Breast epithelium (tissue), 4 donors: ENCODE measurements around the gene TM9SF2. TPM values are rescaled to one million over a fixed set of nuclear protein-coding genes. Genes with fewer than 3 reads are reported as not detected.

Source experiments
- DNase-seq, 2 donors: peaks; one replicate each; pipeline ENCODE4 v3.0.0-alpha.2; 2019; ENCODE audit warnings: low spot score in 2 of 2
- H3K27ac ChIP-seq, 2 donors: fragments of 200-600 bp; sonication (generic) in 1 of 2; one replicate each; pipeline ENCODE4 v1.5.1; 2016 to 2019; ENCODE audit warnings: mild to moderate bottlenecking in 1 of 2
- H3K27me3 ChIP-seq, 2 donors: fragments of 200-600 bp; sonication (generic) in 1 of 2; one replicate each; pipeline versions ENCODE4 v1.5.1 to v1.6.0; 2017 to 2019; ENCODE audit warnings: control low read depth in 1 of 2, mild to moderate bottlenecking in 1 of 2
- H3K36me3 ChIP-seq: fragments of 200-600 bp; one replicate; pipeline ENCODE4 v1.5.1; 2019
- H3K4me1 ChIP-seq, 2 donors: fragments of 200-600 bp; sonication (generic); one replicate each; pipeline ENCODE4 v1.5.1; 2016 to 2019; ENCODE audit warnings: control low read depth in 1 of 2
- H3K4me3 ChIP-seq, 3 donors: fragments of 200-600 bp; sonication (generic); 1 replicate in 2 of 3; 2 replicates in 1 of 3; pipeline ENCODE4 v1.5.1; 2016 to 2019; ENCODE audit warnings: mild to moderate bottlenecking in 3 of 3, moderate library complexity in 2 of 3
- H3K9me3 ChIP-seq, 2 donors: fragments of 200-600 bp; sonication (generic) in 1 of 2; one replicate each; pipeline ENCODE4 v1.5.1; 2016 to 2019; ENCODE audit warnings: control low read depth in 1 of 2
- CTCF ChIP-seq, 3 donors: fragments of 450-650 bp; IDR thresholded peaks; one replicate each; pipeline ENCODE4 v1.5.1; 2016 to 2017; ENCODE audit warnings: antibody characterized with exemption in 3 of 3, mild to moderate bottlenecking in 3 of 3, moderate library complexity in 3 of 3
- POLR2A ChIP-seq: fragments of 450-650 bp; IDR thresholded peaks from one replicate; pipeline ENCODE4 v1.6.1; 2016; ENCODE audit warnings: antibody characterized with exemption, mild to moderate bottlenecking, moderate library complexity
- POLR2AphosphoS5 ChIP-seq, 3 donors: sonication (generic); formaldehyde crosslinking; IDR thresholded peaks; one replicate each; pipeline ENCODE4 v1.6.1; 2017; ENCODE audit warnings: antibody characterized with exemption in 3 of 3
- intact Hi-C: fragments of 100-400 bp; cut with DNase I; formaldehyde crosslinking; loops from one replicate; pipeline ENCODE4 v1.15.1; 2023; ENCODE audit warnings: low total_unique reads
- total RNA-seq, 3 donors: library from RNA; depleted of rRNA; stranded (reverse); fragments of >200 nt; gene quantifications; one replicate each; pipeline ENCODE4 v1.1.0, GENCODE V29; 2016

Gene TM9SF2
- total RNA-seq, 3 donors from 2014 or later, result 95.1 to 155 (median 107) TPM

GRCh38 chr13:99509479-99509878, 8.2 kb downstream of the TM9SF2 start:
- Histone ChIP-seq H3K36me3 (no peaks in the 10 kb centered on the region), H3K9me3 (peaks cover 6 to 7% of the 10 kb centered on the region in 2 donors), H3K4me3 (no peak overlapping the region), H3K27me3 (no peaks in the 10 kb centered on the region), H3K27ac (no peak overlapping the region), H3K4me1 (peaks cover 3 to 8% of the 10 kb centered on the region in 2 donors)
- intact Hi-C loops, result no loop called here
- no peak for DNase-seq
- TF ChIP-seq CTCF (IDR thresholded peaks at IDR 0.05), result no peak

- Histone ChIP-seq H3K4me1 (peaks cover 3 to 8% of the 10 kb centered on the region in 2 donors), H3K4me3 (no peak overlapping the region), H3K9me3 (no peaks in the 10 kb centered on the region), H3K36me3 (no peaks in the 10 kb centered on the region), H3K27me3 (no peaks in the 10 kb centered on the region), H3K27ac (no peak overlapping the region)
- no peak for TF ChIP-seq POLR2AphosphoS5 (IDR thresholded peaks at IDR 0.05)
- no peak for TF ChIP-seq POLR2A
- TF ChIP-seq CTCF (IDR thresholded peaks at IDR 0.05), result no peak
- intact Hi-C loops, result no loop called here
- no peak for DNase-seq
Observed at GRCh38 chr13:99514801-99515200, 13.5 kb downstream of the TM9SF2 start.

- Histone ChIP-seq H3K4me3 (no peak overlapping the region), H3K27ac (no peak overlapping the region), H3K27me3 (no peaks in the 10 kb centered on the region), H3K36me3 (no peaks in the 10 kb centered on the region), H3K9me3 (no peaks in the 10 kb centered on the region), H3K4me1 (peaks cover 3 to 8% of the 10 kb centered on the region in 2 donors)
- intact Hi-C loops, result no loop called here
- TF ChIP-seq CTCF (IDR thresholded peaks at IDR 0.05) (no peak), POLR2A (no peak), POLR2AphosphoS5 (IDR thresholded peaks at IDR 0.05) (no peak)
- no peak for DNase-seq
Observed at GRCh38 chr13:99516153-99516929, 15.1 kb downstream of the TM9SF2 start.

GRCh38 chr13:99517577-99517976, 16.3 kb downstream of the TM9SF2 start:
- Histone ChIP-seq H3K27ac (no peak overlapping the region), H3K4me3 (no peak overlapping the region), H3K4me1 (no peaks in the 10 kb centered on the region), H3K36me3 (no peaks in the 10 kb centered on the region), H3K27me3 (no peaks in the 10 kb centered on the region), H3K9me3 (no peaks in the 10 kb centered on the region)
- intact Hi-C loops, result no loop called here
- TF ChIP-seq POLR2A (no peak), POLR2AphosphoS5 (IDR thresholded peaks at IDR 0.05) (no peak), CTCF (IDR thresholded peaks at IDR 0.05) (no peak)
- no peak for DNase-seq

- H3K27ac ChIP-seq, result no peak overlapping the region
- no peaks in the 10 kb centered on the region for H3K27me3 ChIP-seq
- no peaks in the 10 kb centered on the region for H3K4me1 ChIP-seq
- intact Hi-C loops, result no loop called here
- DNase-seq, result no peak
- no peak overlapping the region for H3K4me3 ChIP-seq
- no peaks in the 10 kb centered on the region for H3K36me3 ChIP-seq
- H3K9me3 ChIP-seq, result no peaks in the 10 kb centered on the region
- TF ChIP-seq POLR2AphosphoS5 (IDR thresholded peaks at IDR 0.05) (no peak), POLR2A (no peak), CTCF (IDR thresholded peaks at IDR 0.05) (no peak)
Observed at GRCh38 chr13:99517984-99518383, 16.7 kb downstream of the TM9SF2 start.
